Progenitor cell of endocrine pancreas (in vitro differentiated cells): ENCODE results near the gene ABLIM3. TPM values are rescaled to one million over a fixed set of nuclear protein-coding genes. Genes with fewer than 3 reads are reported as not detected.

Experiments used
- DNase-seq: peaks from one replicate; pipeline ENCODE4 v3.0.0; 2021; ENCODE audit warnings: low spot score; ENCODE audit not compliant: unreplicated experiment
- H3K27ac Mint-ChIP-seq: 2 replicates; pipeline ENCODE4 v1.8.0; 2021; ENCODE audit warnings: mild to moderate bottlenecking, moderate library complexity, mixed read lengths
- H3K27me3 Mint-ChIP-seq: 2 replicates; pipeline ENCODE4 v1.8.0; 2021; ENCODE audit warnings: mixed read lengths
- H3K36me3 Mint-ChIP-seq: 2 replicates; pipeline ENCODE4 v1.8.0; 2022; ENCODE audit warnings: mixed read lengths; ENCODE audit not compliant: insufficient read depth
- H3K4me1 Mint-ChIP-seq: 2 replicates; pipeline ENCODE4 v1.8.0; 2021; ENCODE audit warnings: low read depth, mixed read lengths
- H3K4me3 Mint-ChIP-seq: 2 replicates; pipeline ENCODE4 v1.8.0; 2021; ENCODE audit warnings: low read depth, mild to moderate bottlenecking, moderate library complexity, mixed read lengths
- H3K9me3 Mint-ChIP-seq: 2 replicates; pipeline ENCODE4 v1.8.0; 2021; ENCODE audit warnings: low read depth, mixed read lengths
- CTCF ChIP-seq: fragments of 200-600 bp; sonication (generic); IDR thresholded peaks from one replicate; pipeline ENCODE4 v1.5.0; 2021; ENCODE audit warnings: antibody characterized with exemption, mild to moderate bottlenecking; ENCODE audit not compliant: unreplicated experiment
- total RNA-seq: library from RNA; stranded (reverse); gene quantifications from 2 replicates; pipeline ENCODE4 v1.2.1, GENCODE V29; 2021

ABLIM3 gene
- total RNA-seq, 1 donor from 2014 or later, result 0.48 TPM

DNA sequence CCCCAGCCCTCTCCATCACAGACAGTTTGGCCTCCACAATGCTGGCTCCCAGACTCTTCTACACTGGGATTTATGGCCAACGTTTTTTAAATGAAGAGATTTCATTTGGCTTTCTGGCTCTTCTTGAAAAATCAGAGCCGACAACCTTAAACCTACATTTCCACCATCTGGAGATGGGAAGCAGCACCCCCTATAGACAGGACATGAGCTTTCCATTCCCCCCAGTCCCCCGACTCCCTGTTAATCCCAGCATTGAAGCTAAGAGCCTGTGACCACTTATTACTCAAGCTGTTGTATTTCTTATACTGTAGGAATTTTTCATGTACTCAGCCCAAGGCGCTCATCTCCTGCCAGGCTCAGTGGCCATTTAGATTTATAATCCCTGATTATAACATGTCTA lies 96.4 kb downstream of the ABLIM3 start:
- Mint-ChIP-seq H3K27ac (no peak overlapping the region), H3K36me3 (no peaks in the 10 kb centered on the region), H3K4me1 (no peaks in the 10 kb centered on the region), H3K27me3 (peaks cover 56% of the 10 kb centered on the region), H3K9me3 (no peaks in the 10 kb centered on the region), H3K4me3 (no peak overlapping the region)
- DNase-seq, result no peak
- TF ChIP-seq CTCF, result no peak

DNA sequence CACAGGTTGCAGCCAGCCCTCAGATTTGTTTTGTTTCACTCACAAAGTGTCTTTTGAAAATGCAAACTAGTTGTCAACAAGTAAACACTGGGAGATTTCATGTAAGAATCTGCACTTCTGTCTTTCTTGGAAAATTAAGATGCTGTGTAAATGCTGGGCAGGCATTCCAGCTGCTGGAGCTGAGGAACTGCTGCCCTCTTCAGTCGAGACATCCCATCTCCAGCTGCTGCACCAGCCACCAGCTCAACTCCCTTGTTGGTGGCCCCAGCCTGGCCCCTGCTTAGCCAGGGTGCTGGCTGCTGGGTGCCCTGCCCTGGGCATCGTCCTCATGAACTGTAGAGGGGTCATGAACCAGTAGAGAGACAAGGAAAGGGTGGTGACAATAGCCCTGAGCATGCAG lies 97.2 kb downstream of the ABLIM3 start:
- H3K4me3 Mint-ChIP-seq, result no peak overlapping the region
- no peak for TF ChIP-seq CTCF
- no peaks in the 10 kb centered on the region for H3K36me3 Mint-ChIP-seq
- no peak for DNase-seq
- no peaks in the 10 kb centered on the region for H3K9me3 Mint-ChIP-seq
- H3K27ac Mint-ChIP-seq, result no peak overlapping the region
- H3K27me3 Mint-ChIP-seq, result peaks cover 54% of the 10 kb centered on the region
- H3K4me1 Mint-ChIP-seq, result no peaks in the 10 kb centered on the region

DNA sequence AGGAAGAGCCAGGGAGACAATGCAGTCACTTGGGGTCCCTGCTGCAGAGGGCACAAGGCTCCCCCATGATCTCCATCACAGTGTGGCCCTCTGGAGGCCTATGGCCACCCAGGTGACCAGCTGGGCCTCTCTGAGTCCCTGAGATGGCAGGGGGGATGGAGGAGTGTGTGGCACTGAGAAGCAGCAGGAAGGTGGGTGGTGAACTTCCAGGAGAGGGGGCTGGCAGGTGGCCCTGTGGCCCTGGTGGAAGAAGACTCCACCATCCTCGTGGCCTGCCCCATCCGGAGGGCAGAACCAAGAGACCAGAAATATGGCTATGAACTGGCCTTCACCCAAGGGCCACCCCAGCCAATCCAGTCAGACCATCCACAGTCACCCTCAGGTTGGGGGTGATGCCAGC lies 98.6 kb downstream of the ABLIM3 start:
- DNase-seq, result no peak
- H3K4me1 Mint-ChIP-seq, result no peaks in the 10 kb centered on the region
- H3K9me3 Mint-ChIP-seq, result no peaks in the 10 kb centered on the region
- no peak overlapping the region for H3K27ac Mint-ChIP-seq
- H3K4me3 Mint-ChIP-seq, result no peak overlapping the region
- no peaks in the 10 kb centered on the region for H3K36me3 Mint-ChIP-seq
- TF ChIP-seq CTCF, result no peak
- peaks cover 49% of the 10 kb centered on the region for H3K27me3 Mint-ChIP-seq

DNA sequence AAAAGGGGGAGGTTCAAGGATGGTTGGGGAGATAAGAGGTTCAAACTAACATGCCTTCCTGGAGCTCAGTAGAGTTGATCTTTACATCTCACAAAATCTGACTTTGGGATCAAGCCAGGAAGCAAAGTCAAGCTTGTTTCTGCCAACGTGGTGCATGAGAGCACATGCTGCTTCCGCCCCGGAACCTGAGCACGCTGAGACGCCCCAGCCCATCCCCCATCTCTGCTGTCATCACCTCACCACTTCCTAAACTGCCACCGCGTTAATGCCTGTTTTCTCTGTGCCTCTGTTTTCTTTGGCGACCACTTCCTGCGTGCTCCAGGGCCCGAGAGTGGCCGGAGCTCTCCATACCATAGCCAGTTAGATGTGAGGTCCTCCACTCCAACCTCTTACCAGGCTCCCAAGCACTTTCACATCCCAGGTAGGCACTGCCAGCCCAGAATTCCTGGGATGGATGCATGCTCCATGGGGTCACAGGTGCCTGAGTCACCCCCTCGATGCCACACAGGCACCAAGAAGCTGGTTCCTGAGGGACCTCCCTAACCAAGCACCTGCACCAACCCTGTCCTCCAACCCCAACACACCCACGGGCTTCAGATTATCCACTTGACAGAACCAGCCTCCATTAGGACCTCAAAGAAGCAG lies 99.2 kb downstream of the ABLIM3 start:
- no peak for TF ChIP-seq CTCF
- no peak for DNase-seq
- H3K36me3 Mint-ChIP-seq, result no peaks in the 10 kb centered on the region
- no peak overlapping the region for H3K27ac Mint-ChIP-seq
- no peak overlapping the region for H3K4me3 Mint-ChIP-seq
- H3K9me3 Mint-ChIP-seq, result no peaks in the 10 kb centered on the region
- peaks cover 51% of the 10 kb centered on the region for H3K27me3 Mint-ChIP-seq
- no peaks in the 10 kb centered on the region for H3K4me1 Mint-ChIP-seq

DNA sequence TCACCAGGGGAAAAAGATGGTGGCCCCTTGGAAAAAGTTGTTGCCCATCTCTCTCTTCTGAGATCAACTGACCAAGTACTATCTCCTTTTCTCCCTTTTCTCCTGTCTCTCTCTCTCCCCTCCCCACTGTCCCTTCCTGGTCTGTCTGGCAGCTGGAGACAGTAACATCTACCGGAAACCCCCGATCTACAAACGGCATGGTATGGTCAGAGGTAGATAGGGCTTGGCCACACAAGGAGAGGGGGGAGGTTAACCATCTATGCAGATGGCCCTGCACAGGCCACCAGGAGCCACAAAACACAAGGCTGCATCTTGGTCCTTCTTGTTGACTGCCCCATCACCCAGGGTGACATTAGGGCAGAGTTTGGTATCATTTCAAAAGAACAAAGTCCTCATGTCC lies 101.0 kb downstream of the ABLIM3 start:
- Mint-ChIP-seq H3K4me1 (no peaks in the 10 kb centered on the region), H3K36me3 (no peaks in the 10 kb centered on the region), H3K27me3 (peaks cover 52% of the 10 kb centered on the region), H3K9me3 (no peaks in the 10 kb centered on the region), H3K4me3 (no peak overlapping the region), H3K27ac (no peak overlapping the region)
- no peak for TF ChIP-seq CTCF
- DNase-seq, result no peak
